Heart left ventricle (tissue), 16 donors: ENCODE data around the gene SPATA33. TPM values are rescaled to one million over a fixed set of nuclear protein-coding genes. Genes with fewer than 3 reads are reported as not detected.

ENCODE experiments used
- ATAC-seq, 4 donors: fragments of 200-7000 bp; cut with Tn5 transposase; one replicate each; pipeline ENCODE4 v1.9.1; 2020 to 2022; ENCODE audit warnings: moderate library complexity in 4 of 4, mild to moderate bottlenecking in 3 of 4, moderate number of reproducible peaks in 1 of 4
- DNase-seq, 5 donors: peaks; one replicate each; pipeline ENCODE4 v3.0.0-alpha.2; 2020
- H3K27ac ChIP-seq, 12 donors: fragments of 200-600 bp; sonication (generic) in 4 of 12; one replicate each; pipeline versions ENCODE4 v1.5.0 to v1.8.0; 2016 to 2022; ENCODE audit warnings: mild to moderate bottlenecking in 2 of 12
- H3K27me3 ChIP-seq, 9 donors: fragments of 200-600 bp; sonication (generic) in 2 of 9; one replicate each; pipeline versions ENCODE4 v1.5.1 to v1.8.0; 2016 to 2022; ENCODE audit warnings: mild to moderate bottlenecking in 3 of 9
- H3K36me3 ChIP-seq, 9 donors: fragments of 200-600 bp; sonication (generic) in 2 of 9; one replicate each; pipeline versions ENCODE4 v1.5.0 to v1.8.0; 2018 to 2022; ENCODE audit warnings: mild to moderate bottlenecking in 2 of 9
- H3K4me1 ChIP-seq, 12 donors: fragments of 200-600 bp; sonication (generic) in 4 of 12; one replicate each; pipeline versions ENCODE4 v1.5.0 to v1.8.0; 2016 to 2022; ENCODE audit warnings: mild to moderate bottlenecking in 3 of 12
- H3K4me3 ChIP-seq, 12 donors: fragments of 200-600 bp; sonication (generic) in 4 of 12; one replicate each; pipeline versions ENCODE4 v1.5.0 to v1.8.0; 2017 to 2022; ENCODE audit warnings: mild to moderate bottlenecking in 9 of 12, moderate library complexity in 4 of 12
- H3K9me3 ChIP-seq, 12 donors: fragments of 200-600 bp; sonication (generic) in 4 of 12; one replicate each; pipeline versions ENCODE4 v1.5.0 to v1.8.0; 2016 to 2022; ENCODE audit warnings: mild to moderate bottlenecking in 1 of 12
- POLR2A ChIP-seq, 2 donors: fragments of 450-650 bp; IDR thresholded peaks; one replicate each; pipeline ENCODE4 v1.6.1; 2017; ENCODE audit warnings: antibody characterized with exemption in 2 of 2, mild to moderate bottlenecking in 2 of 2, moderate library complexity in 2 of 2
- WGBS, 4 donors: extraction: QIAGEN DNeasy Blood & Tissue Kit in 2 of 4; methylation state at CpG; one replicate each; pipeline versions ENCODE4 v1.1.5 to v1.1.7; 2013 to 2018; 5-methylcytosine and 5-hydroxymethylcytosine counted together
- intact Hi-C, 10 donors: fragments of 100-400 bp; cut with DNase I; formaldehyde crosslinking; loops; one replicate each; pipeline versions ENCODE4 v1.11.1 to v1.14.2; 2022
- polyA plus RNA-seq, 2 donors: library from polyadenylated mRNA; stranded (reverse); fragments of 200-250 nt; gene quantifications; one replicate each; pipeline ENCODE4 v1.2.3, GENCODE V29; 2013
- total RNA-seq, 9 donors: library from RNA; depleted of rRNA in 2 of 9; stranded (reverse); fragments of >200 nt in 2 of 9; fragmentation: NEBNext Ultra II Directional in 3 of 9; extraction: Animal tissue kit (Norgen Biotek cat#: 25700) in 3 of 9; gene quantifications; one replicate each; pipeline versions ENCODE4 v1.1.0 to v1.2.4, GENCODE V29; 2016 to 2023
- TF ChIP-seq, protein P1 (sequence below), 12 donors: fragments of 200-600 bp; sonication (generic) in 4 of 12; IDR thresholded peaks; one replicate each; pipeline versions ENCODE4 v1.5.0 to v1.8.0; 2018 to 2022; ENCODE audit warnings: antibody characterized with exemption in 12 of 12, mild to moderate bottlenecking in 5 of 12
- donor health status: ischemic (EF 13 %, LVEDD 7.1; RV severe dilation, severe dysfunction).
- donor health status: healthy with polysubstance abuse.
- donor health status: DM: no; HTN: yes; CAD: no.
- donor health status: DM: no; HTN: no; CAD: no.
- donor health status: ischemic (EF 25% LVEDD 6.9; RV normal size, moderate dysfunction).
- donor health status: ischemic (EF 25% LVEDD 5.7; RV mildly dilated, moderate dysfunction).
- donor health status: healthy.
- donor health status: DM: yes; HTN: yes; CAD: no.
- donor health status: ischemic (EF 35%, LVEDD 5.7; RV mildly dilated, moderate dysfunction).
- donor health status: nonischemic (EF 11% LVEDD 7.7; RV severe dilation, severe dysfunction).
- donor health status: DM: yes; HTN: yes; CAD: no.
- donor health status: PGD.
- donor health status: ischemic (EF 29% LVEDD 5.4; RV normal size, mild dysfunction).
- donor health status: nonischemic (EF 23%, LVEDD 6.1; RV moderate dilation, normal function).

SPATA33 gene
- total and polyA plus RNA-seq, 11 donors, result 0.94 to 5.1 (median 3.0) TPM

DNA sequence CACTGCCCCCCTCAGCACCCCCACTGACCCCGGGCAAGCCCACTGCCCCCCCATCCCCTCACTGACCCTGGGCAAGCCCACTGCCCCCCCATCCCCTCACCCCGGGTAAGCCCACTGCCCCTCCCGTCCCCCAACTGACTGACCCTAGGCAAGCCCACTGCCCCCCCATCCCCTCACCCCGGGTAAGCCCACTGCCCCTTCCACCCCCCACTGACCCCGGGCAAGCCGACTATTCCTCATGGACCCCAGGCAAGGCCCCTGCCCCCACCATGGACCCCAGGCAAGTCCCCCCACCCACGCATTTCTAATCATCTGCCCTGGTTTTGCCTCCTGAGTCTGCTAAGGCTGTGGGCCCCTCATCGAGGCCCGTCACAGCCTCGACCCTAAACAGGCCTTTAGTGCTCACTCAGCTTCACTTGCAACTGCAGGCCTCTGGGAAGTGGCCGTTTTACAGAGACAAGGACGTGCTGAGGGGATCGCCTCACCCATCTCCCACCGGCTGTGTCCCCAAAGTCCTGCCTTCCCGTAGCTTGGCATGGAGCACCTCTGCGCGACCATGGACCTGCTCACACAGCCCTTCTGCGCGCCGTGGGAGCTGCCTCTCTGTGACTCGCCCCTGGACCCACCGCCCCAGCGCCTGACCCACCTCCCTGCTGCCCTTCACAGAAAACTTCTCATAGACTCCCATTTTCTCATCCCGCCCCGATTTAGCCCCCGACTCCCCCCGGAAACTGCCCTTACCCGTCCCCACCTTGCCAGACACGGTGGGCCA is 59.5 kb downstream of the SPATA33 start:
- H3K9me3 ChIP-seq, result no peaks in the 10 kb centered on the region
- intact Hi-C loops, result no loop called here
- H3K27ac ChIP-seq, result no peak overlapping the region
- ATAC-seq (no peak), DNase-seq (peak in 1 of 5 donors; percentile 32)
- no peak overlapping the region for H3K4me3 ChIP-seq
- TF ChIP-seq POLR2A (IDR thresholded peaks at IDR 0.05), result no peak
- TF ChIP-seq, protein P1, sequence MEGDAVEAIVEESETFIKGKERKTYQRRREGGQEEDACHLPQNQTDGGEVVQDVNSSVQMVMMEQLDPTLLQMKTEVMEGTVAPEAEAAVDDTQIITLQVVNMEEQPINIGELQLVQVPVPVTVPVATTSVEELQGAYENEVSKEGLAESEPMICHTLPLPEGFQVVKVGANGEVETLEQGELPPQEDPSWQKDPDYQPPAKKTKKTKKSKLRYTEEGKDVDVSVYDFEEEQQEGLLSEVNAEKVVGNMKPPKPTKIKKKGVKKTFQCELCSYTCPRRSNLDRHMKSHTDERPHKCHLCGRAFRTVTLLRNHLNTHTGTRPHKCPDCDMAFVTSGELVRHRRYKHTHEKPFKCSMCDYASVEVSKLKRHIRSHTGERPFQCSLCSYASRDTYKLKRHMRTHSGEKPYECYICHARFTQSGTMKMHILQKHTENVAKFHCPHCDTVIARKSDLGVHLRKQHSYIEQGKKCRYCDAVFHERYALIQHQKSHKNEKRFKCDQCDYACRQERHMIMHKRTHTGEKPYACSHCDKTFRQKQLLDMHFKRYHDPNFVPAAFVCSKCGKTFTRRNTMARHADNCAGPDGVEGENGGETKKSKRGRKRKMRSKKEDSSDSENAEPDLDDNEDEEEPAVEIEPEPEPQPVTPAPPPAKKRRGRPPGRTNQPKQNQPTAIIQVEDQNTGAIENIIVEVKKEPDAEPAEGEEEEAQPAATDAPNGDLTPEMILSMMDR (IDR thresholded peaks at IDR 0.05), result no peak
- H3K36me3 ChIP-seq, result no peaks in the 10 kb centered on the region
- WGBS, 4 donors, result 89 to 93% (median 91%) methylated on average over 24 to 29 of the region's 29 CpGs
- peaks cover 0 to 4% (median 0%) of the 10 kb centered on the region in 9 donors for H3K27me3 ChIP-seq
- H3K4me1 ChIP-seq, result peaks cover 0 to 30% (median 11%) of the 10 kb centered on the region in 12 donors

DNA sequence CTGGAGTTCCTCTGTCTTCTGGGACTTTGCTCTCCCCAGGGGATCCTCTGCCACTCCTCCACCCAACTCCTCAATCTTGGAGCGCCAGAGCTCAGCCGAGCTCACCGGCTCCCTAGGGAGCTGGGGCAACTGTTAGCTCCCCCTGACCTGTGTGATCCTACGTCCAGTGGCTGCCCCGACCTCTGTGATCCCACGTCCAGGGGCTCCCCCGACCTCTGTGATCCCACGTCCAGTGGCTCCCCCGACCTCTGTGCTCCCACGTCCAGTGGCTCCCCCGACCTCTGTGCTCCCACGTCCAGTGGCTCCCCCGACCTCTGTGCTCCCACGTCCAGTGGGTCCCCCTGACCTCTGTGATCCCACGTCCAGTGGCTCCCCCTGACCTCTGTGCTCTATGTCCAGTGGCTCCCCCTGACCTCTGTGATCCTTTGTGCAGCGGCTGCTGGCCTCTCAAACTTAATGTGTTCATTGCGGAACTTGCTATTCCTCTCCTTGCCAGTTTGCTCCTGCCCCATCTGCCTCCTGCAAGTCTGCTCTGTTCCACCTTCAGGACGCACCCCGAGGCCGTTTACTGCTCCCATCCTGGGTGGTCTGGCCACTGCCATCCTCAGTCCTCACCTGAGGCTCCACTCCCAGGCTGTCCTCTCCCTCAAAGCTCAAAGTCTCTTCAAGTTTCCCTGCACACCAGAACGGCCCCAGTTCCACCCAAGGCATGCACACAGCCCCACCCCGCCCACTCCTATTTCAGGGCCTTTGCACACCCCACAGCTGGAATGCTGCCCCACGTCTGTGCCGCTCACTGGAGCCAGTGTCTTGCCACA is 60.3 kb downstream of the SPATA33 start:
- DNase-seq (peak in 1 of 5 donors; percentile 16), ATAC-seq (no peak)
- Histone ChIP-seq H3K27me3 (no peaks in the 10 kb centered on the region), H3K4me1 (peaks cover 4 to 32% (median 16%) of the 10 kb centered on the region in 12 donors), H3K4me3 (no peak overlapping the region), H3K36me3 (peaks cover 0 to 5% (median under 1%) of the 10 kb centered on the region in 9 donors), H3K27ac (no peak overlapping the region), H3K9me3 (no peaks in the 10 kb centered on the region)
- 81 to 89% (median 85%) methylated on average over 24 of the region's 24 CpGs for WGBS, 4 donors
- intact Hi-C loops, result no loop called here
- TF ChIP-seq, protein P1 (IDR thresholded peaks at IDR 0.05), result no peak
- TF ChIP-seq POLR2A (IDR thresholded peaks at IDR 0.05), result no peak

Other genes with a start within 250 kb of the SPATA33 start
- 100 to 1,000 TPM in 1 of 9 donors, 10 to 100 TPM in 8; 53.6 to 123 (median 67.7) TPM for gene ANKRD11, start 167.3 kb upstream of the SPATA33 start, total RNA-seq
- 10 to 100 TPM; 53.9 to 80.8 TPM for gene ANKRD11, start 167.3 kb upstream of the SPATA33 start, polyA plus RNA-seq
- gene SPG7, start 149.4 kb upstream of the SPATA33 start, total RNA-seq, result 100 to 1,000 TPM in 4 of 9 donors, 10 to 100 TPM in 5; 84.0 to 168 (median 95.9) TPM
- gene SPG7, start 149.4 kb upstream of the SPATA33 start, polyA plus RNA-seq, result 100 to 1,000 TPM in 1 of 2 donors, 10 to 100 TPM in 1; 92.4 to 101 TPM
- gene RPL13, start 97.2 kb upstream of the SPATA33 start, total RNA-seq, result 1,000 to 10,000 TPM in 6 of 9 donors, 100 to 1,000 TPM in 3; 701 to 3,315 (median 1,152) TPM
- 1,000 to 10,000 TPM; 2,775 to 5,500 TPM for gene RPL13, start 97.2 kb upstream of the SPATA33 start, polyA plus RNA-seq
- gene CPNE7, start 82.1 kb upstream of the SPATA33 start, total RNA-seq, result under 1 TPM in 1 of 9 donors, not detected in 8; 0.20 TPM
- under 1 TPM in 1 of 2 donors, not detected in 1; 0.50 TPM for gene CPNE7, start 82.1 kb upstream of the SPATA33 start, polyA plus RNA-seq
- not detected for gene DPEP1, start 44.2 kb upstream of the SPATA33 start, total RNA-seq
- not detected for gene DPEP1, start 44.2 kb upstream of the SPATA33 start, polyA plus RNA-seq
- gene CHMP1A, start 128 bp upstream of the SPATA33 start, total RNA-seq, result 10 to 100 TPM; 35.1 to 85.1 (median 44.6) TPM
- 10 to 100 TPM; 29.3 to 86.3 TPM for gene CHMP1A, start 128 bp upstream of the SPATA33 start, polyA plus RNA-seq
- 10 to 100 TPM; 16.1 to 31.4 (median 20.0) TPM for gene CDK10, start 28.9 kb downstream of the SPATA33 start, total RNA-seq
- 10 to 100 TPM; 22.9 to 30.7 TPM for gene CDK10, start 28.9 kb downstream of the SPATA33 start, polyA plus RNA-seq
- 10 to 100 TPM in 1 of 9 donors, 1 to 10 TPM in 8; 2.0 to 14.1 (median 4.0) TPM for gene SPATA2L, start 43.9 kb downstream of the SPATA33 start, total RNA-seq
- gene SPATA2L, start 43.9 kb downstream of the SPATA33 start, polyA plus RNA-seq, result 10 to 100 TPM in 1 of 2 donors, 1 to 10 TPM in 1; 1.9 to 15.0 TPM
- gene VPS9D1, start 63.1 kb downstream of the SPATA33 start, total RNA-seq, result 10 to 100 TPM in 6 of 9 donors, 1 to 10 TPM in 3; 7.6 to 17.0 (median 11.0) TPM
- 10 to 100 TPM in 1 of 2 donors, 1 to 10 TPM in 1; 7.3 to 20.2 TPM for gene VPS9D1, start 63.1 kb downstream of the SPATA33 start, polyA plus RNA-seq
- 10 to 100 TPM in 8 of 9 donors, 1 to 10 TPM in 1; 9.4 to 19.9 (median 12.7) TPM for gene ZNF276, start 63.7 kb downstream of the SPATA33 start, total RNA-seq
- 10 to 100 TPM; 12.2 to 14.0 TPM for gene ZNF276, start 63.7 kb downstream of the SPATA33 start, polyA plus RNA-seq
- gene FANCA, start 158.8 kb downstream of the SPATA33 start, total RNA-seq, result 10 to 100 TPM in 1 of 9 donors, 1 to 10 TPM in 4, under 1 TPM in 4; 0.50 to 10.1 (median 1.0) TPM
- 1 to 10 TPM; 1.1 to 4.0 TPM for gene FANCA, start 158.8 kb downstream of the SPATA33 start, polyA plus RNA-seq
- 1 to 10 TPM in 6 of 9 donors, under 1 TPM in 3; 0.31 to 2.3 (median 1.3) TPM for gene SPIRE2, start 170.6 kb downstream of the SPATA33 start, total RNA-seq
- under 1 TPM; 0.53 to 0.55 TPM for gene SPIRE2, start 170.6 kb downstream of the SPATA33 start, polyA plus RNA-seq
- gene TCF25, start 215.8 kb downstream of the SPATA33 start, total RNA-seq, result 100 to 1,000 TPM in 5 of 9 donors, 10 to 100 TPM in 4; 75.8 to 115 (median 101) TPM
- gene TCF25, start 215.8 kb downstream of the SPATA33 start, polyA plus RNA-seq, result 10 to 100 TPM; 52.5 to 96.4 TPM